PC-3 (cell line): Measurements from ENCODE around the gene MSANTD7. TPM values are rescaled to one million over a fixed set of nuclear protein-coding genes. Genes with fewer than 3 reads are reported as not detected.
A peak's percentile ranks its signal among the peaks of the same experiment; 100 is the strongest.

Experiments used
- ATAC-seq: fragments of 200-7000 bp; cut with Tn5 transposase; 2 replicates; pipeline ENCODE4 v1.9.1; 2020; ENCODE audit warnings: mild to moderate bottlenecking, moderate library complexity
- BruUV-seq: library from RNA; stranded (reverse); fragments of 400-500 nt; replicated peaks from 2 replicates; lab custom pipeline; 2021; lab: Mats Ljungman, UMichigan
- CTCF ChIA-PET: fragments of 300-600 bp; sonication (Branson Sonifier 250); formaldehyde crosslinking; loops from one replicate; lab custom pipeline; 2022; ENCODE audit warnings: antibody characterized with exemption; lab: Charles Lee
- POLR2A ChIA-PET: fragments of 300-600 bp; sonication (Branson Sonifier 250); formaldehyde crosslinking; loops from one replicate; lab custom pipeline; 2022; ENCODE audit warnings: antibody characterized with exemption; ENCODE audit not compliant: unreplicated experiment; lab: Charles Lee
- DNase-seq: peaks from one replicate; pipeline ENCODE4 v3.0.0-alpha.2; 2015
- H2AFZ ChIP-seq: fragments of 300-600 bp; sonication (generic); 2 replicates; pipeline ENCODE4 v1.6.0; 2016; ENCODE audit warnings: antibody characterized with exemption, low read length
- H3F3A ChIP-seq: fragments of 300-600 bp; sonication (generic); one replicate; pipeline ENCODE4 v1.6.0; 2017; ENCODE audit warnings: antibody characterized with exemption, low read length, control low read depth, mild to moderate bottlenecking; ENCODE audit not compliant: unreplicated experiment
- H3K27ac ChIP-seq: fragments of 300-600 bp; sonication (generic); 2 replicates; pipeline ENCODE4 v1.5.1; 2016; ENCODE audit warnings: mild to moderate bottlenecking, low read length
- H3K27me3 ChIP-seq: fragments of 300-600 bp; sonication (generic); 2 replicates; pipeline ENCODE4 v1.6.1; 2016; ENCODE audit warnings: low read length, mixed read lengths
- H3K36me3 ChIP-seq: fragments of 300-600 bp; sonication (generic); 2 replicates; pipeline ENCODE4 v1.6.1; 2016; ENCODE audit warnings: low read depth, mixed run types, low read length, mixed read lengths
- H3K4me1 ChIP-seq: fragments of 300-600 bp; sonication (generic); 2 replicates; pipeline ENCODE4 v1.5.1; 2016; ENCODE audit warnings: low read length; ENCODE audit not compliant: insufficient read depth
- H3K4me2 ChIP-seq: fragments of 300-600 bp; sonication (generic); 2 replicates; pipeline ENCODE4 v1.6.0; 2016; ENCODE audit warnings: low read length
- H3K4me3 ChIP-seq: fragments of 300-600 bp; sonication (generic); 2 replicates; pipeline ENCODE4 v1.5.1; 2016; ENCODE audit warnings: mild to moderate bottlenecking, low read length, mixed read lengths
- H3K79me2 ChIP-seq: fragments of 300-600 bp; sonication (generic); 2 replicates; pipeline ENCODE4 v1.6.1; 2017; ENCODE audit warnings: low read length, mixed read lengths
- H3K9ac ChIP-seq: fragments of 300-600 bp; sonication (generic); 2 replicates; pipeline ENCODE4 v1.6.0; 2016; ENCODE audit warnings: mild to moderate bottlenecking, low read length
- H3K9me2 ChIP-seq: fragments of 300-600 bp; sonication (generic); replicated peaks from 2 replicates; pipeline ENCODE4 v1.6.1; 2016; ENCODE audit warnings: mixed run types, low read length, mixed read lengths
- H3K9me3 ChIP-seq: fragments of 300-600 bp; sonication (generic); 2 replicates; pipeline ENCODE4 v1.6.1; 2016; ENCODE audit warnings: low read length, mixed read lengths
- H4K20me1 ChIP-seq: fragments of 300-600 bp; sonication (generic); 2 replicates; pipeline ENCODE4 v1.6.1; 2016; ENCODE audit warnings: low read length, mixed read lengths
- CTCF ChIP-seq: fragments of 300-600 bp; sonication (generic); conservative IDR thresholded peaks from 2 replicates; pipeline ENCODE4 v1.5.1; 2017; ENCODE audit warnings: antibody characterized with exemption, low read depth, mild to moderate bottlenecking, low read length
- EZH2 ChIP-seq: fragments of 300-600 bp; sonication (generic); IDR thresholded peaks from one replicate; pipeline ENCODE4 v1.6.1; 2017; ENCODE audit warnings: antibody characterized with exemption, mild to moderate bottlenecking, low read length; ENCODE audit not compliant: unreplicated experiment
- EZH2phosphoT487 ChIP-seq: fragments of 300-600 bp; sonication (generic); IDR thresholded peaks from 2 replicates; pipeline ENCODE4 v1.6.1; 2018; ENCODE audit warnings: mild to moderate bottlenecking, antibody characterized with exemption, low read length, borderline replicate concordance
- intact Hi-C: fragments of 100-400 bp; cut with micrococcal nuclease; formaldehyde crosslinking; loops from 2 replicates; pipeline ENCODE4 v1.9.0; 2023
- total RNA-seq: library from RNA; depleted of rRNA; stranded (reverse); fragments of >200 nt; gene quantifications from 2 replicates; pipeline ENCODE4 v1.2.3, GENCODE V29; 2014

Gene MSANTD7
- total RNA-seq, 1 experiment from 2014 or later, result 10.7 TPM

- DNase-seq (no peak), ATAC-seq (no peak)
- CTCF ChIA-PET, result no interaction called here
- no peaks in the 10 kb centered on the region for H3K9me2 ChIP-seq
- peak overlapping the region; percentile 26 for H3K27ac ChIP-seq
- H3K9ac ChIP-seq, result peak overlapping the region; percentile 94
- H3K79me2 ChIP-seq, result peaks cover 32% of the 10 kb centered on the region
- intact Hi-C loops, result loop anchor here (5.0 kb wide), 1 partner anchor 236 kb away; no protein-coding TSS in a partner anchor
- peaks cover 6% of the 10 kb centered on the region; the same call in 1 of the 2 replicates for H3K4me1 ChIP-seq
- TF ChIP-seq CTCF (no peak), EZH2 (no peak), EZH2phosphoT487 (no peak)
- no peaks in the 10 kb centered on the region for H3K9me3 ChIP-seq
- H3K4me3 ChIP-seq, result peak overlapping the region; percentile 88
- BruUV-seq, result TSS peak; percentile 23
- no peaks in the 10 kb centered on the region for H3F3A ChIP-seq
- peaks cover 14% of the 10 kb centered on the region; the same call in 1 of the 2 replicates for H3K36me3 ChIP-seq
- peak overlapping the region; percentile 71; the same call in 1 of the 2 replicates for H2AFZ ChIP-seq
- H3K4me2 ChIP-seq, result peak overlapping the region; percentile 83
- H4K20me1 ChIP-seq, result peaks cover 3% of the 10 kb centered on the region; the same call in 1 of the 2 replicates
- POLR2A ChIA-PET, result interaction anchor here (0.6 kb wide), 3 partner anchors 9 to 238 kb away, joined by 3 to 4 read pairs (median 4); no protein-coding TSS in a partner anchor
- H3K27me3 ChIP-seq, result no peaks in the 10 kb centered on the region
These were observed 637 bp downstream of the MSANTD7 start for GRCh38 chr10:14838582-14839304.

- Histone ChIP-seq H3K4me1 (peaks cover 6% of the 10 kb centered on the region; the same call in 1 of the 2 replicates), H3K79me2 (peaks cover 32% of the 10 kb centered on the region), H3K27ac (no peak overlapping the region), H3K9me3 (no peaks in the 10 kb centered on the region), H3K27me3 (no peaks in the 10 kb centered on the region), H3F3A (no peaks in the 10 kb centered on the region), H2AFZ (peak overlapping the region; percentile 71; the same call in 1 of the 2 replicates), H3K9me2 (no peaks in the 10 kb centered on the region), H3K9ac (peak overlapping the region; percentile 94), H4K20me1 (peaks cover 3% of the 10 kb centered on the region; the same call in 1 of the 2 replicates), H3K4me3 (peak overlapping the region; percentile 88), H3K36me3 (peaks cover 14% of the 10 kb centered on the region; the same call in 1 of the 2 replicates), H3K4me2 (peak overlapping the region; percentile 83)
- ChIA-PET CTCF (no interaction called here), POLR2A (interaction anchor here (0.6 kb wide), 1 partner anchor 42 kb away, joined by 4 read pairs; no protein-coding TSS in a partner anchor)
- ATAC-seq, result no peak
- TF ChIP-seq CTCF (no peak), EZH2phosphoT487 (no peak), EZH2 (no peak)
- intact Hi-C loops, result loop anchor here (5.0 kb wide), 1 partner anchor 237 kb away; no protein-coding TSS in a partner anchor
- BruUV-seq, result no TSS peak
- DNase-seq, result no peak
These were observed 1.2 kb downstream of the MSANTD7 start for GRCh38 chr10:14839305-14839695.
